ENCODE measurements around the gene NME3. TPM values are rescaled to one million over a fixed set of nuclear protein-coding genes. Genes with fewer than 3 reads are reported as not detected.

NME3 gene
- total RNA-seq, 2 donors from 2014 or later, result 68.1 to 165 TPM

DNA sequence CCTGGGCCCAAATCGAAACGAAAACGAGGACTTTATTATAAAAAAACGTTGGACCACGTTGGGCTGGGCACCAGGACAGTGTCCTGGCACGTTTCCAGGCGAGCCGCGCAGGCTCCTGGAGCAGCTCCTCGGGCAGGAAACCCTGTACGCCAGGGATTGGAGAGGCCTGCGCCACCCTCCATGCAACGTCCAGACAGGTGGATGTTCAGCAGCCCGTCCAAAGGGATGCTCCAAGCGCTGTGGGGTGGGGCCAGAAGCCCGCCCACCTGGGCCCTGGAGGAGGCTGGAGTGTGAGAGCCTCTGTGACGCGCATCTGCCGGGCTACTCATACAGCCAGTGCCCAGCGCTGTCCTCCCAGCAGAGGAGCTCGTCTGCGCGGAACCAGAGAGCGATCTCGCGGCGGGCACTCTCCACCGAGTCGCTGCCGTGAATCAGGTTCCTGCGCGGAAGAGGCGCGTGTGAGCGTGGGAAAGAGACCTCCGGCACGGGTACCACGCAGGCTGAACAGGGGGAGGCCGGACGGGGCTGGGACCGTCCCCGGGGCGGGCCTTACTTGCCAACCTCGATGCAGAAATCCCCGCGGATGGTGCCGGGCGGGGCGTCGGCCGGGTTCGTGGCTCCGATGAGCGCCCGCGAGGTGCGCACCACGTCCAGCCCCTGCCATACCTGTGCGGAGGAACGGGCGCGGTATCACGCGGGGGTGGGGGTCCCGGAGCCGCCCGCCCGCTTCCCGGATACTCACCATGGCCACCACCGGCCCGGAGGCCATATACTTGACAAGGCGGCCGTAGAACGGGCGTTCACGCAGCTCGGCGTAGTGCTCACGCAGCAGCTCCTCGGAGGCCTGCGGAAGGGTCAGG, 785 bp downstream of the NME3 start:
- DNase-seq (ENCODE audit: low spot score) (no peak), ATAC-seq (ENCODE audit: insufficient number of reproducible peaks, low FRiP score, low read depth) (peak; percentile 6)
- H3K4me3 ChIP-seq, result peak overlapping the region; percentile 95
- H3K27ac ChIP-seq, result peak overlapping the region; percentile 84 to 92
- peaks cover 15 to 41% of the 10 kb centered on the region in 2 donors for H3K4me1 ChIP-seq (ENCODE audit: control insufficient read depth in 1 of 2, low read depth in 2 of 2)
- TF ChIP-seq, protein P1, sequence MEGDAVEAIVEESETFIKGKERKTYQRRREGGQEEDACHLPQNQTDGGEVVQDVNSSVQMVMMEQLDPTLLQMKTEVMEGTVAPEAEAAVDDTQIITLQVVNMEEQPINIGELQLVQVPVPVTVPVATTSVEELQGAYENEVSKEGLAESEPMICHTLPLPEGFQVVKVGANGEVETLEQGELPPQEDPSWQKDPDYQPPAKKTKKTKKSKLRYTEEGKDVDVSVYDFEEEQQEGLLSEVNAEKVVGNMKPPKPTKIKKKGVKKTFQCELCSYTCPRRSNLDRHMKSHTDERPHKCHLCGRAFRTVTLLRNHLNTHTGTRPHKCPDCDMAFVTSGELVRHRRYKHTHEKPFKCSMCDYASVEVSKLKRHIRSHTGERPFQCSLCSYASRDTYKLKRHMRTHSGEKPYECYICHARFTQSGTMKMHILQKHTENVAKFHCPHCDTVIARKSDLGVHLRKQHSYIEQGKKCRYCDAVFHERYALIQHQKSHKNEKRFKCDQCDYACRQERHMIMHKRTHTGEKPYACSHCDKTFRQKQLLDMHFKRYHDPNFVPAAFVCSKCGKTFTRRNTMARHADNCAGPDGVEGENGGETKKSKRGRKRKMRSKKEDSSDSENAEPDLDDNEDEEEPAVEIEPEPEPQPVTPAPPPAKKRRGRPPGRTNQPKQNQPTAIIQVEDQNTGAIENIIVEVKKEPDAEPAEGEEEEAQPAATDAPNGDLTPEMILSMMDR (IDR thresholded peaks at IDR 0.05), result no peak
- no peaks in the 10 kb centered on the region for H3K27me3 ChIP-seq (replicated peaks; ENCODE audit: insufficient read depth)
- H3K9me3 ChIP-seq, result no peaks in the 10 kb centered on the region
- H3K36me3 ChIP-seq, result peaks cover 24% of the 10 kb centered on the region

DNA sequence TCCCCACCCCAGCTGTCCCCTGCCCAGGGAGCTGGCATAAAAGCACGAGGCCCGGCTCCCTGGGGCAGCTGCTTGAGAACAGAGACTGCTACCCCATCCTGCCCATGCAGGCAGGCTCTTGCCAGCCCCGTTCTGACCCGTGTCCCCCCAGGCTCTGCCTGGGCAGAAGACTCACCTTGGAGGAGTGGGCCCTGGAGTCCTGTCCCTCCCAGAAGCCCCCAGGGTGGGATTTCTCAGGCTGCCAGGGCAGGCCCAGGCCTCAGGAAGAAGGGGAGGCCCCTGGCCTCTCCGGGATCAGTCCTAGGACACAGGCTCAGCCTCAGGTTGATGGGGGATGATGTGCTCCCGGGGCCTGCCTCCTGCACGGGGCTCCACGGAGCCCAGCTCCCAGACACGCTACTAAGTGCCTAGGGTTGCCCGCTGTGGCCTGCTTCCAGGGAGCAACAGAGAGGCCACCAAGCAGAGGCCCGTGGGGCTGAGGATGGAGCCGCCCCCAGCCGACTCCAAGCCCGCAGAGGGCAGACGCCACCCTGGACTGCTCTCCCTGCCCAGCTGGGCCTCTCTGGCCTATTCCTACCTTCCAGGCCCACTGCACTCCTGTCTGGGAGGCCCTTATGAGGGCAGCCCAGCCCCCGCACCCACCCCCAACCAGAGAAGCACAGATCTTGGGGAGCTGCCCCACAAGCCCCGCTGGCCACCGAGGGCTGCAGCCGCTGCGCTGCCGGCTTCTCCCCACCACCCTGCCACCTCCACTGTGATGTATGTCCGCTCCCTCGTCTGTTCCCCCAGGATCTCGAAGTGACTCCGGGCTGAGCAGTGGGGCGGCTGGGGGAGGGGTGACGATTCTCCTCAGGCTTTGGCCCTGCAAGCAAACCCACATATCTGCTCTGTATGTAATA, 1.7 kb downstream of the NME3 start:
- Histone ChIP-seq H3K4me1 (ENCODE audit: control insufficient read depth in 1 of 2, low read depth in 2 of 2) (peaks cover 14 to 35% of the 10 kb centered on the region in 2 donors), H3K27ac (peak overlapping the region; percentile 84 to 92), H3K4me3 (peak overlapping the region; percentile 95), H3K9me3 (no peaks in the 10 kb centered on the region), H3K36me3 (peaks cover 32% of the 10 kb centered on the region), H3K27me3 (replicated peaks; ENCODE audit: insufficient read depth) (no peaks in the 10 kb centered on the region)
- TF ChIP-seq, protein P1 (IDR thresholded peaks at IDR 0.05), result no peak
- DNase-seq (ENCODE audit: low spot score) (no peak), ATAC-seq (ENCODE audit: insufficient number of reproducible peaks, low FRiP score, low read depth) (peak; percentile 4)

DNA sequence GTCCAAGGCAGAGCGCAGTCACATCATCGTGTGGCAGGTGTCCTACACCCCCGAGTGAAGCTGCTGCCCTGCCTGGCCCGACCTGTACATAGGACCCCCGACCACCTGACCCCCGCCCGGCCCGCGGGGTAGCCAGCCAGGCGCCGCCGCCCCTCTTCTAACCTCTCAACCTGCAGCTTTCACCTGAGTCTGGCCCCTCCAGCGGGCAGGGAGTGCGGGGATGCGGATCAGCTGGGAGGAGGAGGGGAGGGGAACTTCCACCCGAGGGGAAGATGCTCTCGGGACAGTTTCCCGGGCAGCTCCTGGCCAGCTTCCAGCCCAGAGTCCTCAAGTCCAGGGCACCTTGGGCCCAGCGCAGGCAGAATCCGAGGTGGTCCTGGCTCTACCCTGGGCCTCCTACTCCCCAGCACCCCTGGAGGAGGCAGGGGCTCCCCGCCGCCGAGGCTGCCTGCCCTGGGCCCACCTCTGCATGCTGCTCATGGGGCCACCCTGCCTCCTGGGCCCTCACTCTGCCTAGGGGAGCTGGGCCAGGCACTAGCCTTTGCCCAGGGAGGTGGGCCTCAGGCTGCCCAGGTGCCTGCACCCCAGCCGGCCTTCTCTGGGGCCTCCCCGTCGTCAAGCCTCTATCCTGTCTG, 2.5 kb downstream of the NME3 start:
- no peak for DNase-seq (ENCODE audit: low spot score)
- TF ChIP-seq, protein P1 (IDR thresholded peaks at IDR 0.05), result no peak
- Histone ChIP-seq H3K27me3 (replicated peaks; ENCODE audit: insufficient read depth) (no peaks in the 10 kb centered on the region), H3K4me1 (ENCODE audit: control insufficient read depth in 1 of 2, low read depth in 2 of 2) (peaks cover 6 to 28% of the 10 kb centered on the region in 2 donors), H3K27ac (no peak overlapping the region), H3K36me3 (peaks cover 39% of the 10 kb centered on the region), H3K4me3 (no peak overlapping the region), H3K9me3 (no peaks in the 10 kb centered on the region)
- no peak for ATAC-seq (ENCODE audit: insufficient number of reproducible peaks, low FRiP score, low read depth)

DNA sequence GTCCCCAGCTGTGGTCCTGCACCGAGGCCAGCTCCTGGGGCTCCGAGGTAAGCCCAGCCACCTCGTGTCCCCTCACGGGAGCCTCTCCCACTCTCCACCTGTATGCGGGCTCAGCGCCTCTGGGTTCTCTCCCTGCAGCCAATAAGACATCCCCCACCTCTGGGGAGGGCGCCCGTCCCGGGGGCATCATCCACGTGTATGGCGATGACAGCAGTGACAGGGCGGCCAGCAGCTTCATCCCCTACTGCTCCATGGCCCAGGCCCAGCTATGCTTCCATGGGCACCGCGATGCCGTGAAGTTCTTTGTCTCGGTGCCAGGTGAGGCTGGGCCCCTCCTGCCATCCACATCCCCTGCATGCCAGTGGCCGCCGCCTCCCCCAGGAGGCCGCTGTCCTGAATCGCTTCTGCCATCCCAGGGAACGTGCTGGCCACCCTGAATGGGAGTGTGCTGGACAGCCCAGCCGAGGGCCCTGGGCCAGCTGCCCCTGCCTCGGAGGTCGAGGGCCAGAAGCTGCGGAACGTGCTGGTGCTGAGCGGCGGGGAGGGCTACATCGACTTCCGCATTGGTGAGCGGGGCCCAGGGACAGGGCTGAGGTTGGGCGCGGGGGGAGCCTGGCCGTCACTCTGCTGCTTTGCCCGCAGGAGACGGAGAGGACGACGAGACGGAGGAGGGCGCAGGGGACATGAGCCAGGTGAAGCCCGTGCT, 3.1 kb downstream of the NME3 start:
- H3K4me1 ChIP-seq (ENCODE audit: control insufficient read depth in 1 of 2, low read depth in 2 of 2), result peaks cover 4 to 25% of the 10 kb centered on the region in 2 donors
- no peak overlapping the region for H3K4me3 ChIP-seq
- peaks cover 42% of the 10 kb centered on the region for H3K36me3 ChIP-seq
- no peaks in the 10 kb centered on the region for H3K27me3 ChIP-seq (replicated peaks; ENCODE audit: insufficient read depth)
- TF ChIP-seq, protein P1 (IDR thresholded peaks at IDR 0.05), result no peak
- no peaks in the 10 kb centered on the region for H3K9me3 ChIP-seq
- no peak overlapping the region for H3K27ac ChIP-seq
- DNase-seq (ENCODE audit: low spot score) (no peak), ATAC-seq (ENCODE audit: insufficient number of reproducible peaks, low FRiP score, low read depth) (no peak)
